Measurements from ENCODE around the gene MYCN.

DNA sequence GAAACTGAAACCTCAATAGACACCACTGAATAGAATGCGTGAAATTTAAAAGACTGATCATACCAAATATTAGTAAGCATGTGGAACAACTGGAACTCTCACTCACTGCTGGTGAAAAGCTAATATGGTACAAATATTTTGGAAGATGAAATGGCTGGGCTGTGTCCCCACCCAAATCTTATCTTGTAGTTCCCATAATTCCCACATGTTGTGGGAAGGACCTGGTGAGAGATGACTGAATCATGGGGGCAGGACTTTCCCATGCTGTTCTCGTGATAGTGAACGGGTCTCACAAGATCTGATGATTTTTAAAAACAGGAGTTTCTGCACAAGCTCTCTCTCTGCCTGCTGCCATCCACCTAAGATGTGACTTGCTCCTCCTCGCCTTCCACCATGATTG, 32.0 kb upstream of the MYCN start:
- TF ChIP-seq EZH2 (IDR thresholded peaks at IDR 0.05; ENCODE audit: borderline replicate concordance), result no peak
- no peak for TF ChIP-seq CTCF (IDR thresholded peaks at IDR 0.05; ENCODE audit: poor library complexity)
